VCaP (cell line): ENCODE results near the gene PLPPR3.

Experiments used
- H3K27ac ChIP-seq: fragments of 450-650 bp; 2 replicates; pipeline ENCODE4 v1.5.1; 2017
- CTCF ChIP-seq: fragments of 450-650 bp; conservative IDR thresholded peaks from 2 replicates; pipeline ENCODE4 v1.5.1; 2017; ENCODE audit warnings: mild to moderate bottlenecking, moderate library complexity

PLPPR3 gene

GRCh38 chr19:867301-867793 lies 45.6 kb upstream of the PLPPR3 start:
- no peak overlapping the region for H3K27ac ChIP-seq
- no peak for TF ChIP-seq CTCF

GRCh38 chr19:866769-867300 lies 45.1 kb upstream of the PLPPR3 start:
- no peak for TF ChIP-seq CTCF
- H3K27ac ChIP-seq = no peak overlapping the region

GRCh38 chr19:863315-863620 lies 41.5 kb upstream of the PLPPR3 start:
- H3K27ac ChIP-seq = no peak overlapping the region
- no peak for TF ChIP-seq CTCF

- TF ChIP-seq CTCF = no peak
- H3K27ac ChIP-seq = no peak overlapping the region
These were observed 41.0 kb upstream of the PLPPR3 start for GRCh38 chr19:862581-863314.

GRCh38 chr19:861756-862580 lies 40.2 kb upstream of the PLPPR3 start:
- peak; percentile 27; the same call in 1 of the 2 replicates for TF ChIP-seq CTCF
- H3K27ac ChIP-seq = no peak overlapping the region

GRCh38 chr19:861141-861755 lies 39.5 kb upstream of the PLPPR3 start:
- no peak overlapping the region for H3K27ac ChIP-seq

More at GRCh38 chr19:861141-861755, 39.5 kb upstream of the PLPPR3 start:
- TF ChIP-seq CTCF = no peak
